Liver (tissue), 9 donors: ENCODE data around the gene NT5C1A. TPM values are rescaled to one million over a fixed set of nuclear protein-coding genes. Genes with fewer than 3 reads are reported as not detected.

ENCODE experiments used
- DNase-seq: peaks from one replicate; pipeline ENCODE4 v3.0.0-alpha.2; 2017; ENCODE audit warnings: low spot score
- H3K27ac ChIP-seq, 2 donors: one replicate each; pipeline ENCODE4 v1.7.0; 2013; ENCODE audit warnings: inconsistent platforms in 2 of 2, low read length in 2 of 2, control low read depth in 1 of 2, low read depth in 1 of 2, mild to moderate bottlenecking in 1 of 2
- H3K27me3 ChIP-seq, 4 donors: one replicate each; pipeline versions ENCODE4 v1.6.1 to v1.7.0; 2013; ENCODE audit warnings: low read length in 3 of 4, inconsistent platforms in 1 of 4, mild to moderate bottlenecking in 1 of 4, moderate library complexity in 1 of 4; ENCODE audit not compliant: control insufficient read depth in 4 of 4, insufficient read depth in 4 of 4
- H3K36me3 ChIP-seq, 4 donors: one replicate each; pipeline versions ENCODE4 v1.6.1 to v1.7.0; 2013; ENCODE audit warnings: low read length in 3 of 4, mild to moderate bottlenecking in 3 of 4, low read depth in 1 of 4, moderate library complexity in 1 of 4; ENCODE audit not compliant: control insufficient read depth in 4 of 4, insufficient read depth in 3 of 4
- H3K4me1 ChIP-seq, 4 donors: one replicate each; pipeline versions ENCODE4 v1.6.1 to v1.7.0; 2013; ENCODE audit warnings: low read length in 3 of 4, mild to moderate bottlenecking in 3 of 4, moderate library complexity in 1 of 4; ENCODE audit not compliant: control insufficient read depth in 4 of 4, insufficient read depth in 4 of 4
- H3K4me3 ChIP-seq, 3 donors: one replicate each; pipeline versions ENCODE4 v1.6.1 to v1.7.0; 2013; ENCODE audit warnings: low read length in 3 of 3, control low read depth in 1 of 3, low read depth in 1 of 3, mild to moderate bottlenecking in 1 of 3
- H3K9ac ChIP-seq, 2 donors: one replicate each; pipeline ENCODE4 v1.7.0; 2013; ENCODE audit warnings: low read length in 2 of 2, mild to moderate bottlenecking in 2 of 2, moderate library complexity in 2 of 2, control low read depth in 1 of 2, low read depth in 1 of 2
- H3K9me3 ChIP-seq, 4 donors: one replicate each; pipeline versions ENCODE4 v1.6.1 to v1.7.0; 2013; ENCODE audit warnings: low read length in 3 of 4; ENCODE audit not compliant: control insufficient read depth in 4 of 4
- EGR1 ChIP-seq, 2 donors: IDR thresholded peaks; 2 replicates each; pipeline ENCODE4 v1.6.1; 2016 to 2018; ENCODE audit warnings: antibody characterized with exemption in 2 of 2, low read depth in 2 of 2
- FOXA1 ChIP-seq: IDR thresholded peaks from 2 replicates; pipeline ENCODE4 v1.6.1; 2016; ENCODE audit warnings: antibody characterized with exemption
- FOXA2 ChIP-seq: IDR thresholded peaks from 2 replicates; pipeline ENCODE4 v1.6.1; 2016; ENCODE audit warnings: antibody characterized with exemption
- GABPA ChIP-seq, 2 donors: IDR thresholded peaks in 1 of 2; conservative IDR thresholded peaks in 1 of 2; 2 replicates each; pipeline ENCODE4 v1.6.1; 2016; ENCODE audit warnings: antibody characterized with exemption in 2 of 2, mild to moderate bottlenecking in 1 of 2, moderate library complexity in 1 of 2
- HNF4A ChIP-seq, 2 donors: conservative IDR thresholded peaks; 2 replicates each; pipeline ENCODE4 v1.6.1; 2016; ENCODE audit warnings: antibody characterized with exemption in 2 of 2, mild to moderate bottlenecking in 2 of 2
- HNF4G ChIP-seq: IDR thresholded peaks from 2 replicates; pipeline ENCODE4 v1.6.1; 2016; ENCODE audit warnings: antibody characterized with exemption
- JUND ChIP-seq, 2 donors: IDR thresholded peaks; 2 replicates each; pipeline ENCODE4 v1.6.1; 2016; ENCODE audit warnings: antibody characterized with exemption in 2 of 2
- NR2F2 ChIP-seq: IDR thresholded peaks from 2 replicates; pipeline ENCODE4 v1.6.1; 2016; ENCODE audit warnings: antibody characterized with exemption
- RAD21 ChIP-seq, 2 donors: IDR thresholded peaks; 2 replicates each; pipeline ENCODE4 v1.6.1; 2016; ENCODE audit warnings: antibody characterized with exemption in 2 of 2, mild to moderate bottlenecking in 2 of 2
- RXRA ChIP-seq, 2 donors: IDR thresholded peaks; 2 replicates each; pipeline ENCODE4 v1.6.1; 2017 to 2018; ENCODE audit warnings: antibody characterized with exemption in 2 of 2, mild to moderate bottlenecking in 1 of 2
- SP1 ChIP-seq: IDR thresholded peaks from 2 replicates; pipeline ENCODE4 v1.6.1; 2018; ENCODE audit warnings: antibody characterized with exemption, mild to moderate bottlenecking
- TAF1 ChIP-seq: conservative IDR thresholded peaks from 2 replicates; pipeline ENCODE4 v1.6.1; 2016; ENCODE audit warnings: antibody characterized with exemption, mild to moderate bottlenecking
- YY1 ChIP-seq: IDR thresholded peaks from 2 replicates; pipeline ENCODE4 v1.6.1; 2016; ENCODE audit warnings: antibody characterized with exemption, mild to moderate bottlenecking
- WGBS: extraction: QIAGEN DNeasy Blood & Tissue Kit; methylation state at CpG from one replicate; pipeline ENCODE4 v1.1.7; 2013; 5-methylcytosine and 5-hydroxymethylcytosine counted together
- polyA plus RNA-seq, 2 donors: library from polyadenylated mRNA; stranded (reverse) in 1 of 2; unstranded in 1 of 2; fragments of 200-250 nt in 1 of 2; fragments of >200 nt in 1 of 2; fragmentation: Nextera tagmentation in 1 of 2; extraction: Ambion mirVana in 1 of 2; gene quantifications; one replicate each; pipeline versions ENCODE4 v1.2.1 to v1.2.3, GENCODE V29; 2013 to 2015
- total RNA-seq, 2 donors: library from RNA; depleted of rRNA; stranded (reverse); fragments of >200 nt; gene quantifications; one replicate each; pipeline ENCODE4 v1.2.3, GENCODE V29; 2014
- TF ChIP-seq, protein P1 (sequence below): IDR thresholded peaks from 2 replicates; pipeline ENCODE4 v1.6.1; 2016; ENCODE audit warnings: antibody characterized with exemption, mild to moderate bottlenecking
- TF ChIP-seq, protein P2 (sequence below): IDR thresholded peaks from 2 replicates; pipeline ENCODE4 v1.6.1; 2016; ENCODE audit warnings: antibody characterized with exemption
- TF ChIP-seq, protein P3 (sequence below): IDR thresholded peaks from 2 replicates; pipeline ENCODE4 v1.6.1; 2016; ENCODE audit warnings: antibody characterized with exemption
- TF ChIP-seq, protein P4 (sequence below): fragments of 150-350 bp; IDR thresholded peaks from 2 replicates; pipeline ENCODE4 v1.5.1; 2017; ENCODE audit warnings: improper control_type of control experiment, low read depth, low read length; ENCODE audit not compliant: missing input control
- TF ChIP-seq, protein P5 (sequence below): IDR thresholded peaks from 2 replicates; pipeline ENCODE4 v1.6.1; 2016; ENCODE audit warnings: antibody characterized with exemption
- donor health status: healthy.
- donor health status: healthy.
- donor health status: healthy.
- donor health status: healthy.
- donor health status: healthy.

NT5C1A gene
- total and polyA plus RNA-seq, 4 donors: 0.05 to 0.08 TPM; not detected in 2

DNA sequence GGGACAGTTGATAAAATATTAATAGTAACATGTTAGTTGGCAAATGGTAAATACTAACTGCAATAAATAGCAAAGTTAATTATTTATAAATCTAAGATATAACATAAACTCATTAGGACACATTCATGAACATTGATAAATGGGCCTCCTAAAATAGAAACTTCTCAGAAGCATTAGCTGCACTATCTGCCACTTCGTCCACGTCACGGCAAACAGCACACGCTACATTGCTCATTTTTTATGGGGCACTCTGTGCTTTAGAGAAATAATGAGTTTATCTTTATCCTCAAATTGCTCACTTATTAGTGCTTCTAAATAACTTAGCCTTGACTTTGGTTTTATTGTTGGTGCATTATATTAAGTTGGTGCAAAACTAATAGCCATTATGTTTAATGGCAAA is 35.6 kb upstream of the NT5C1A start:
- Histone ChIP-seq H3K9me3 (no peaks in the 10 kb centered on the region), H3K9ac (no peak overlapping the region), H3K27ac (no peak overlapping the region), H3K4me3 (no peak overlapping the region), H3K27me3 (no peaks in the 10 kb centered on the region), H3K36me3 (no peaks in the 10 kb centered on the region), H3K4me1 (no peaks in the 10 kb centered on the region)
- DNase-seq: no peak
- TF ChIP-seq, protein P1, sequence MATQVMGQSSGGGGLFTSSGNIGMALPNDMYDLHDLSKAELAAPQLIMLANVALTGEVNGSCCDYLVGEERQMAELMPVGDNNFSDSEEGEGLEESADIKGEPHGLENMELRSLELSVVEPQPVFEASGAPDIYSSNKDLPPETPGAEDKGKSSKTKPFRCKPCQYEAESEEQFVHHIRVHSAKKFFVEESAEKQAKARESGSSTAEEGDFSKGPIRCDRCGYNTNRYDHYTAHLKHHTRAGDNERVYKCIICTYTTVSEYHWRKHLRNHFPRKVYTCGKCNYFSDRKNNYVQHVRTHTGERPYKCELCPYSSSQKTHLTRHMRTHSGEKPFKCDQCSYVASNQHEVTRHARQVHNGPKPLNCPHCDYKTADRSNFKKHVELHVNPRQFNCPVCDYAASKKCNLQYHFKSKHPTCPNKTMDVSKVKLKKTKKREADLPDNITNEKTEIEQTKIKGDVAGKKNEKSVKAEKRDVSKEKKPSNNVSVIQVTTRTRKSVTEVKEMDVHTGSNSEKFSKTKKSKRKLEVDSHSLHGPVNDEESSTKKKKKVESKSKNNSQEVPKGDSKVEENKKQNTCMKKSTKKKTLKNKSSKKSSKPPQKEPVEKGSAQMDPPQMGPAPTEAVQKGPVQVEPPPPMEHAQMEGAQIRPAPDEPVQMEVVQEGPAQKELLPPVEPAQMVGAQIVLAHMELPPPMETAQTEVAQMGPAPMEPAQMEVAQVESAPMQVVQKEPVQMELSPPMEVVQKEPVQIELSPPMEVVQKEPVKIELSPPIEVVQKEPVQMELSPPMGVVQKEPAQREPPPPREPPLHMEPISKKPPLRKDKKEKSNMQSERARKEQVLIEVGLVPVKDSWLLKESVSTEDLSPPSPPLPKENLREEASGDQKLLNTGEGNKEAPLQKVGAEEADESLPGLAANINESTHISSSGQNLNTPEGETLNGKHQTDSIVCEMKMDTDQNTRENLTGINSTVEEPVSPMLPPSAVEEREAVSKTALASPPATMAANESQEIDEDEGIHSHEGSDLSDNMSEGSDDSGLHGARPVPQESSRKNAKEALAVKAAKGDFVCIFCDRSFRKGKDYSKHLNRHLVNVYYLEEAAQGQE: no peak
- TF ChIP-seq RXRA (IDR thresholded peaks at IDR 0.05) (no peak), HNF4A (conservative IDR thresholded peaks at IDR 0.05) (no peak), JUND (IDR thresholded peaks at IDR 0.05) (no peak), RAD21 (IDR thresholded peaks at IDR 0.05) (no peak), HNF4G (no peak), FOXA2 (no peak), NR2F2 (no peak), EGR1 (IDR thresholded peaks at IDR 0.05; ENCODE audit: low read depth in 2 of 2) (no peak), GABPA (IDR thresholded peaks at IDR 0.05 in 1 of 2, conservative IDR thresholded peaks at IDR 0.05 in 1 of 2) (no peak), TAF1 (no peak), SP1 (no peak), YY1 (no peak), FOXA1 (no peak)
- TF ChIP-seq, protein P2, sequence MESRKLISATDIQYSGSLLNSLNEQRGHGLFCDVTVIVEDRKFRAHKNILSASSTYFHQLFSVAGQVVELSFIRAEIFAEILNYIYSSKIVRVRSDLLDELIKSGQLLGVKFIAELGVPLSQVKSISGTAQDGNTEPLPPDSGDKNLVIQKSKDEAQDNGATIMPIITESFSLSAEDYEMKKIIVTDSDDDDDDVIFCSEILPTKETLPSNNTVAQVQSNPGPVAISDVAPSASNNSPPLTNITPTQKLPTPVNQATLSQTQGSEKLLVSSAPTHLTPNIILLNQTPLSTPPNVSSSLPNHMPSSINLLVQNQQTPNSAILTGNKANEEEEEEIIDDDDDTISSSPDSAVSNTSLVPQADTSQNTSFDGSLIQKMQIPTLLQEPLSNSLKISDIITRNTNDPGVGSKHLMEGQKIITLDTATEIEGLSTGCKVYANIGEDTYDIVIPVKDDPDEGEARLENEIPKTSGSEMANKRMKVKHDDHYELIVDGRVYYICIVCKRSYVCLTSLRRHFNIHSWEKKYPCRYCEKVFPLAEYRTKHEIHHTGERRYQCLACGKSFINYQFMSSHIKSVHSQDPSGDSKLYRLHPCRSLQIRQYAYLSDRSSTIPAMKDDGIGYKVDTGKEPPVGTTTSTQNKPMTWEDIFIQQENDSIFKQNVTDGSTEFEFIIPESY: no peak
- TF ChIP-seq, protein P3, sequence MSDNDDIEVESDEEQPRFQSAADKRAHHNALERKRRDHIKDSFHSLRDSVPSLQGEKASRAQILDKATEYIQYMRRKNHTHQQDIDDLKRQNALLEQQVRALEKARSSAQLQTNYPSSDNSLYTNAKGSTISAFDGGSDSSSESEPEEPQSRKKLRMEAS: no peak
- TF ChIP-seq, protein P4, sequence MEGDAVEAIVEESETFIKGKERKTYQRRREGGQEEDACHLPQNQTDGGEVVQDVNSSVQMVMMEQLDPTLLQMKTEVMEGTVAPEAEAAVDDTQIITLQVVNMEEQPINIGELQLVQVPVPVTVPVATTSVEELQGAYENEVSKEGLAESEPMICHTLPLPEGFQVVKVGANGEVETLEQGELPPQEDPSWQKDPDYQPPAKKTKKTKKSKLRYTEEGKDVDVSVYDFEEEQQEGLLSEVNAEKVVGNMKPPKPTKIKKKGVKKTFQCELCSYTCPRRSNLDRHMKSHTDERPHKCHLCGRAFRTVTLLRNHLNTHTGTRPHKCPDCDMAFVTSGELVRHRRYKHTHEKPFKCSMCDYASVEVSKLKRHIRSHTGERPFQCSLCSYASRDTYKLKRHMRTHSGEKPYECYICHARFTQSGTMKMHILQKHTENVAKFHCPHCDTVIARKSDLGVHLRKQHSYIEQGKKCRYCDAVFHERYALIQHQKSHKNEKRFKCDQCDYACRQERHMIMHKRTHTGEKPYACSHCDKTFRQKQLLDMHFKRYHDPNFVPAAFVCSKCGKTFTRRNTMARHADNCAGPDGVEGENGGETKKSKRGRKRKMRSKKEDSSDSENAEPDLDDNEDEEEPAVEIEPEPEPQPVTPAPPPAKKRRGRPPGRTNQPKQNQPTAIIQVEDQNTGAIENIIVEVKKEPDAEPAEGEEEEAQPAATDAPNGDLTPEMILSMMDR: no peak
- TF ChIP-seq, protein P5, sequence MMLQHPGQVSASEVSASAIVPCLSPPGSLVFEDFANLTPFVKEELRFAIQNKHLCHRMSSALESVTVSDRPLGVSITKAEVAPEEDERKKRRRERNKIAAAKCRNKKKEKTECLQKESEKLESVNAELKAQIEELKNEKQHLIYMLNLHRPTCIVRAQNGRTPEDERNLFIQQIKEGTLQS: no peak
- WGBS: 95% methylated on average over 4 of the region's 4 CpGs
